H9 (cell line): ENCODE measurements around the gene SLC12A2. TPM values are rescaled to one million over a fixed set of nuclear protein-coding genes. Genes with fewer than 3 reads are reported as not detected.

Experiments
- DNase-seq: peaks from one replicate; pipeline ENCODE4 v3.0.0-alpha.2; 2017
- H2AFZ ChIP-seq: one replicate; pipeline ENCODE4 v1.6.1; 2013; ENCODE audit warnings: mild to moderate bottlenecking, low read length, control low read depth, moderate library complexity
- H2AK5ac ChIP-seq: 2 replicates; pipeline ENCODE4 v1.6.1; 2013; ENCODE audit warnings: low read length, control low read depth, mixed read lengths; ENCODE audit not compliant: insufficient read length
- H2BK120ac ChIP-seq: one replicate; pipeline ENCODE4 v1.6.1; 2013; ENCODE audit warnings: low read depth, mild to moderate bottlenecking, low read length, control low read depth, inconsistent platforms; ENCODE audit not compliant: poor library complexity, severe bottlenecking
- H2BK12ac ChIP-seq: 2 replicates; pipeline ENCODE4 v1.6.1; 2013; ENCODE audit warnings: low read length, control low read depth, mixed read lengths, low read depth; ENCODE audit not compliant: insufficient read length
- H2BK15ac ChIP-seq: 2 replicates; pipeline ENCODE4 v1.6.1; 2013; ENCODE audit warnings: low read depth, low read length, control low read depth
- H2BK20ac ChIP-seq: one replicate; pipeline ENCODE4 v1.6.1; 2013; ENCODE audit warnings: low read depth, mild to moderate bottlenecking, low read length, control low read depth, inconsistent platforms; ENCODE audit not compliant: poor library complexity, severe bottlenecking
- H2BK5ac ChIP-seq: 2 replicates; pipeline ENCODE4 v1.6.1; 2013; ENCODE audit warnings: low read length, control low read depth, mixed read lengths; ENCODE audit not compliant: insufficient read length
- H3K14ac ChIP-seq: 2 replicates; pipeline ENCODE4 v1.6.1; 2013; ENCODE audit warnings: low read length, control low read depth; ENCODE audit not compliant: insufficient read depth
- H3K18ac ChIP-seq: 2 replicates; pipeline ENCODE4 v1.6.1; 2013; ENCODE audit warnings: low read depth, mild to moderate bottlenecking, mixed read lengths, low read length, control low read depth; ENCODE audit not compliant: insufficient read length
- H3K23ac ChIP-seq: 2 replicates; pipeline ENCODE4 v1.6.1; 2013; ENCODE audit warnings: low read length, control low read depth, mixed read lengths, low read depth; ENCODE audit not compliant: insufficient read length
- H3K23me2 ChIP-seq: 2 replicates; pipeline ENCODE4 v1.6.1; 2013; ENCODE audit warnings: low read depth, mild to moderate bottlenecking, mixed read lengths, low read length, control low read depth; ENCODE audit not compliant: insufficient read length, poor library complexity, severe bottlenecking
- H3K27ac ChIP-seq: 2 replicates; pipeline ENCODE4 v1.5.1; 2013; ENCODE audit warnings: low read length, control low read depth, mixed read lengths, low read depth; ENCODE audit not compliant: insufficient read length
- H3K27me3 ChIP-seq: 2 replicates; pipeline ENCODE4 v1.6.1; 2013; ENCODE audit warnings: low read length, control low read depth, inconsistent platforms; ENCODE audit not compliant: insufficient read depth
- H3K4ac ChIP-seq: 2 replicates; pipeline ENCODE4 v1.6.1; 2013; ENCODE audit warnings: low read depth, mild to moderate bottlenecking, control low read depth, inconsistent platforms, low read length, moderate library complexity
- H3K4me1 ChIP-seq: 2 replicates; pipeline ENCODE4 v1.6.1; 2013; ENCODE audit warnings: low read length, control low read depth, inconsistent platforms; ENCODE audit not compliant: insufficient read depth
- H3K4me2 ChIP-seq: 2 replicates; pipeline ENCODE4 v1.6.1; 2013; ENCODE audit warnings: low read length, control low read depth, mixed read lengths; ENCODE audit not compliant: insufficient read length, insufficient read depth
- H3K56ac ChIP-seq: 2 replicates; pipeline ENCODE4 v1.6.1; 2013; ENCODE audit warnings: low read depth, mild to moderate bottlenecking, mixed read lengths, low read length, control low read depth; ENCODE audit not compliant: insufficient read length
- H3K79me1 ChIP-seq: 2 replicates; pipeline ENCODE4 v1.6.1; 2013; ENCODE audit warnings: low read depth, mild to moderate bottlenecking, moderate library complexity, low read length, control low read depth, inconsistent platforms; ENCODE audit not compliant: insufficient read depth, poor library complexity, severe bottlenecking
- H3K79me2 ChIP-seq: 2 replicates; pipeline ENCODE4 v1.6.1; 2013; ENCODE audit warnings: low read length, control low read depth, inconsistent platforms; ENCODE audit not compliant: insufficient read depth
- H3K9ac ChIP-seq: 2 replicates; pipeline ENCODE4 v1.6.1; 2013; ENCODE audit warnings: low read length, control low read depth, mixed read lengths; ENCODE audit not compliant: insufficient read length; ENCODE audit errors: extremely low read depth
- H3K9me3 ChIP-seq: one replicate; pipeline ENCODE4 v1.6.1; 2013; ENCODE audit warnings: low read depth, low read length, inconsistent platforms; ENCODE audit not compliant: control insufficient read depth
- H3T11ph ChIP-seq: one replicate; pipeline ENCODE4 v1.6.1; 2013; ENCODE audit warnings: mild to moderate bottlenecking, low read length, control low read depth, inconsistent platforms
- H4K20me1 ChIP-seq: one replicate; pipeline ENCODE4 v1.6.1; 2013; ENCODE audit not compliant: control insufficient read depth, insufficient read length, insufficient read depth
- H4K5ac ChIP-seq: 2 replicates; pipeline ENCODE4 v1.6.1; 2013; ENCODE audit warnings: low read depth, mild to moderate bottlenecking, mixed read lengths, low read length, control low read depth; ENCODE audit not compliant: insufficient read length
- H4K8ac ChIP-seq: replicated peaks from 2 replicates; pipeline ENCODE4 v1.6.1; 2013; ENCODE audit warnings: low read length, control low read depth, mixed read lengths, low read depth; ENCODE audit not compliant: insufficient read length
- H4K91ac ChIP-seq: 2 replicates; pipeline ENCODE4 v1.6.1; 2013; ENCODE audit warnings: low read depth, mild to moderate bottlenecking, moderate library complexity, mixed read lengths, low read length, control low read depth; ENCODE audit not compliant: insufficient read length
- H3K27ac Mint-ChIP-seq, 3 experiments: 2 replicates in 2 of 3; 3 replicates in 1 of 3; pipeline ENCODE4 v1.8.0; 2020 to 2021; ENCODE audit warnings: mixed read lengths in 3 of 3, mild to moderate bottlenecking in 1 of 3, moderate library complexity in 1 of 3
- H3K27me3 Mint-ChIP-seq: 2 replicates; pipeline ENCODE4 v1.8.0; 2021; ENCODE audit warnings: low read depth, mild to moderate bottlenecking, moderate library complexity, mixed read lengths
- H3K36me3 Mint-ChIP-seq, 3 experiments: 2 replicates in 2 of 3; 3 replicates in 1 of 3; pipeline ENCODE4 v1.8.0; 2020 to 2021; ENCODE audit warnings: low read depth in 3 of 3, mixed read lengths in 3 of 3; ENCODE audit not compliant: insufficient read depth in 1 of 3
- H3K4me1 Mint-ChIP-seq, 2 experiments: 2 replicates each; pipeline ENCODE4 v1.8.0; 2020; ENCODE audit warnings: mixed read lengths in 2 of 2
- H3K4me3 Mint-ChIP-seq, 2 experiments: 2 replicates in 1 of 2; 3 replicates in 1 of 2; pipeline ENCODE4 v1.8.0; 2020 to 2021; ENCODE audit warnings: mild to moderate bottlenecking in 2 of 2, mixed read lengths in 2 of 2, moderate library complexity in 1 of 2
- H3K9me3 Mint-ChIP-seq, 2 experiments: 2 replicates in 1 of 2; 3 replicates in 1 of 2; pipeline ENCODE4 v1.8.0; 2020; ENCODE audit warnings: mild to moderate bottlenecking in 2 of 2, mixed read lengths in 2 of 2, moderate library complexity in 1 of 2
- WGBS: extraction: QIAGEN DNeasy Blood & Tissue Kit; methylation state at CpG from one replicate; pipeline ENCODE4 v1.1.7; 2013; ENCODE audit warnings: missing lambda C conversion rate, low lambda C conversion rate, mixed read lengths; ENCODE audit not compliant: insufficient read length; ENCODE audit errors: extremely low coverage; 5-methylcytosine and 5-hydroxymethylcytosine counted together
- total RNA-seq: library from RNA; stranded (reverse); gene quantifications from 2 replicates; pipeline ENCODE4 v1.2.1, GENCODE V29; 2021
- TF ChIP-seq, protein P1 (sequence below): fragments of 200-600 bp; sonication (generic); conservative IDR thresholded peaks from 3 replicates; pipeline ENCODE4 v1.8.0; 2021; ENCODE audit warnings: antibody characterized with exemption, mild to moderate bottlenecking

Gene SLC12A2
- total RNA-seq, 1 experiment from 2014 or later = 17.9 TPM

DNA sequence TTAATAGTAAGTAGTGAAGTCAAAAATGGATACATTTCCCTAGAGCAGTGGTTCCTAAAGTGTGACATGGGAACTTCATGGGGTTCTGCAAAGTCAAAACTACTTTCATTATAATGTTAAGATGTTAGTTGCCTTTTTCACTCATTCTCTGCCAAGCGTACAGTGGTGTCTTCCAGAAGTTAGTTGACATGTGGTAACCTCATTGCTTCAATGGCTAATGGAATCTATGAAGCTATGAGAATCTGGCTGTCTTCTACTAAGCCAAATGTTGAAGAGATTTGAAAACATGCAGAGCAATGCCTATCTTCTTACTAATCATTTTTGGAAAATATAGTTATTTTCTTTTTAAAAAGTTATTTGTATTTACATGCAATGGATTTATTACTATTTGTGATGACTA lies 111.8 kb downstream of the SLC12A2 start:
- Histone ChIP-seq H4K8ac (no peak overlapping the region), H3K23ac (no peak overlapping the region)

More for the DNA sequence above, 111.8 kb downstream of the SLC12A2 start:
- no peak overlapping the region for H3K14ac ChIP-seq
- no peak for DNase-seq
- no peak overlapping the region for H4K5ac ChIP-seq
- H3K4ac ChIP-seq = no peak overlapping the region
- no peak overlapping the region for H3K56ac ChIP-seq
- no peak overlapping the region for H3K18ac ChIP-seq
- H2AFZ ChIP-seq = no peak overlapping the region
- H2BK15ac ChIP-seq = no peak overlapping the region
- H3K36me3 Mint-ChIP-seq = no peaks in the 10 kb centered on the region
- no peak overlapping the region for H4K91ac ChIP-seq
- no peaks in the 10 kb centered on the region for H3K23me2 ChIP-seq
- H3K4me1 Mint-ChIP-seq = peaks cover 0 to 6% of the 10 kb centered on the region in 2 experiments; a peak in 2 of 4 replicates
- no peaks in the 10 kb centered on the region for H3K4me1 ChIP-seq
- no CpG with 5 or more reads among the region's 1 CpG for WGBS
- H2BK20ac ChIP-seq = no peak overlapping the region
- no peak overlapping the region for H3K9ac ChIP-seq
- H3K27me3 Mint-ChIP-seq = peaks cover 7% of the 10 kb centered on the region
- H2AK5ac ChIP-seq = no peak overlapping the region
- TF ChIP-seq, protein P1, sequence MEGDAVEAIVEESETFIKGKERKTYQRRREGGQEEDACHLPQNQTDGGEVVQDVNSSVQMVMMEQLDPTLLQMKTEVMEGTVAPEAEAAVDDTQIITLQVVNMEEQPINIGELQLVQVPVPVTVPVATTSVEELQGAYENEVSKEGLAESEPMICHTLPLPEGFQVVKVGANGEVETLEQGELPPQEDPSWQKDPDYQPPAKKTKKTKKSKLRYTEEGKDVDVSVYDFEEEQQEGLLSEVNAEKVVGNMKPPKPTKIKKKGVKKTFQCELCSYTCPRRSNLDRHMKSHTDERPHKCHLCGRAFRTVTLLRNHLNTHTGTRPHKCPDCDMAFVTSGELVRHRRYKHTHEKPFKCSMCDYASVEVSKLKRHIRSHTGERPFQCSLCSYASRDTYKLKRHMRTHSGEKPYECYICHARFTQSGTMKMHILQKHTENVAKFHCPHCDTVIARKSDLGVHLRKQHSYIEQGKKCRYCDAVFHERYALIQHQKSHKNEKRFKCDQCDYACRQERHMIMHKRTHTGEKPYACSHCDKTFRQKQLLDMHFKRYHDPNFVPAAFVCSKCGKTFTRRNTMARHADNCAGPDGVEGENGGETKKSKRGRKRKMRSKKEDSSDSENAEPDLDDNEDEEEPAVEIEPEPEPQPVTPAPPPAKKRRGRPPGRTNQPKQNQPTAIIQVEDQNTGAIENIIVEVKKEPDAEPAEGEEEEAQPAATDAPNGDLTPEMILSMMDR = no peak
- no peak overlapping the region for H2BK120ac ChIP-seq
- H3K4me3 Mint-ChIP-seq = no peak overlapping the region
- no peak overlapping the region for H2BK12ac ChIP-seq
- H4K20me1 ChIP-seq = no peaks in the 10 kb centered on the region
- H3K9me3 ChIP-seq = no peaks in the 10 kb centered on the region
- H3K4me2 ChIP-seq = no peak overlapping the region
- H3K79me1 ChIP-seq = no peaks in the 10 kb centered on the region
- H3K79me2 ChIP-seq = no peaks in the 10 kb centered on the region
- H3K27ac ChIP-seq = no peak overlapping the region
- H3K27me3 ChIP-seq = no peaks in the 10 kb centered on the region
- H3K9me3 Mint-ChIP-seq = no peaks in the 10 kb centered on the region
- H3T11ph ChIP-seq = no peak overlapping the region
- H3K27ac Mint-ChIP-seq = no peak overlapping the region
- H2BK5ac ChIP-seq = no peak overlapping the region
